GM18870 (cell line): ENCODE results near the gene PRPF19.

Experiments
- ATAC-seq: cut with Tn5 transposase; IDR thresholded peaks from one replicate; pipeline ENCODE4 v1.9.1; 2021; ENCODE audit warnings: moderate library complexity; ENCODE audit not compliant: unreplicated experiment

The PRPF19 gene

DNA sequence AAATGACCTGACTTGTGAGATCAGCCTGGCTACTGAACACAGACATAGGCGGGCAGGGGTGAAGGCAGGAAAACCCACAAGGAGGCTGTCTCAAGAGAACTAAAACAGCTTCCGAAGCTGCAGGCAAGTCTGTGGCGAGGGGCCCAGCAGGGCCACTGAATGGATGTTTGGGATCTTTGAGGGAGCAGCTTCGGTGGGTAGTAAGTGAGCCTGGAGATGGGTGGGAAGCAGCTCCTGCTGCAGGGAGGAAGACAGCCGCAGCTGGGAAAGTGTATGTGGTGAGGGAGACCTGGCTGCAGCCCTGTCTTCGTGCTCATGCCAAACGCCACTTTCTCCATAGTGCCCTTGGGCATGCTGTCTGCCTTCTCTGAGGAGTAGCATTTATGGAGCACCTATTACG lies 61.0 kb downstream of the PRPF19 start:
- ATAC-seq = no peak

- ATAC-seq = no peak
Measured at GRCh38 chr11:60844870-60845221, 61.5 kb downstream of the PRPF19 start.

GRCh38 chr11:60844045-60844869 lies 62.1 kb downstream of the PRPF19 start:
- ATAC-seq = no peak

DNA sequence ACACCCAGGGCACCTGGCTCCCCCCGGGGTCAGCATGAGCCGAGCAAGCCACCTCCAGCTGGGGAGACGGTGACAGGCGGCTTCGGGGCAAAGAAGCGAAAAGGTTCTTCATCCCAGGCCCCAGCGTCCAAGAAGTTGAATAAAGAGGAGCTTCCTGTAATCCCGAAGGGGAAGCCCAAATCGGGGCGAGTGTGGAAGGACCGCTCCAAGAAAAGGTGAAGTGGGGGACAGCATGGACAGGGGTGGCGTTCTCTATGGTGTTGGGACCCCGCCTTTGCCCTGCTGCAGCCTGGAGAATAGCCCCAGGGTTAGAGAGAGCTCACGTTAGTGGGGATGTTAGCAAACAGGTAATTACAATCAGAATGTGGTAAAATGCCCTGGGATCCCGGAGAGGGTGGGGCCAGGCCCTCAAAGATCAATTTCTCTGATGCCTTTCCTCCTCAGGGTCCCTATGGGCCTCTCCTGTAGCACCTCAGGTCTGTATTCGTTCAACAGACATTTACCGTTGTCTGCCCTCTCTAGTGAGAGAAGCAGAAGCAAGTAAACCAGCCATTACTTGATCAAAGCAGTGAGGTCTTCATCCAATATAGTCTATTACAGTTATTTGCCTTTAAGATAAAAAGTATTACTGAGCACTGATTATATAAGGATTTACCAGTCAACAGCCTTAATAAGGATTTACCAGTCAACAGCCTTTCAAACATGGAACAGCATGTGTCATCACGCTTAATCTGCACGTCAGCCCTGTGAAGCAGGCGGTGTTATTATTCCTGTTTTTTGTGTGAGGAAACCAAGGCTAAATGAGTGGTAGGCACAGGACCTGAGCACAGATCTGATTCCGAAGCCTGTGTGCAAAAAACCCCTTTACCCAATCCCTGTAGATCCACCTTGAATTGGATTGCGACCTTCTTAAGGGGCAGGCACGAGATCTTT lies 63.5 kb downstream of the PRPF19 start:
- no peak for ATAC-seq

- peak; percentile 42 for ATAC-seq
Measured at GRCh38 chr11:60841797-60842667, 64.4 kb downstream of the PRPF19 start, which contains the start of gene CCDC86. TSS of gene CCDC86 (plus strand) at chr11:60842113. CDS start at chr11:60842125, 12 bp downstream.
